Activated CD4-positive, alpha-beta T cell treated with anti-CD3 and anti-CD28 coated beads, Interleukin-2, amount 50 U/mL, for 48 hours (primary cell): ENCODE results near the gene SPDYE2B.
"Not testable (repeated sequence)": the region's sequence is repeated elsewhere in the genome, so short reads cannot be mapped to it uniquely, and the experiment has no call there.

Experiments
- DNase-seq, 2 experiments: peaks; one replicate each; pipeline ENCODE4 v3.0.0-alpha.2; 2020

The SPDYE2B gene

GRCh38 chr7:102649924-102650323 lies at the start of gene SPDYE2B:
TSS of gene SPDYE2B (plus strand) at chr7:102650319. CDS start at chr7:102652349, 2,030 bp downstream.
- not testable (repeated sequence) for DNase-seq

GRCh38 chr7:102602317-102602716 lies 47.8 kb upstream of the SPDYE2B start:
- DNase-seq = not testable (repeated sequence)

GRCh38 chr7:102604431-102605145 lies 45.5 kb upstream of the SPDYE2B start:
- DNase-seq = not testable (repeated sequence)

- not testable (repeated sequence) for DNase-seq
Observed at GRCh38 chr7:102606848-102607247, 43.3 kb upstream of the SPDYE2B start.

- not testable (repeated sequence) for DNase-seq
Observed at GRCh38 chr7:102609734-102610133, 40.4 kb upstream of the SPDYE2B start.

- not testable (repeated sequence) for DNase-seq
Observed at GRCh38 chr7:102610441-102610840, 39.7 kb upstream of the SPDYE2B start.

GRCh38 chr7:102611013-102611674 lies 39.0 kb upstream of the SPDYE2B start:
- DNase-seq = not testable (repeated sequence)

GRCh38 chr7:102611675-102612325 lies 38.3 kb upstream of the SPDYE2B start:
- DNase-seq = not testable (repeated sequence)

GRCh38 chr7:102613575-102614345 lies 36.4 kb upstream of the SPDYE2B start:
- not testable (repeated sequence) for DNase-seq

GRCh38 chr7:102614346-102614697 lies 35.8 kb upstream of the SPDYE2B start:
- not testable (repeated sequence) for DNase-seq

GRCh38 chr7:102614873-102615272 lies 35.2 kb upstream of the SPDYE2B start:
- not testable (repeated sequence) for DNase-seq

- DNase-seq = not testable (repeated sequence)
Observed at GRCh38 chr7:102615930-102616329, 34.2 kb upstream of the SPDYE2B start.

GRCh38 chr7:102616507-102617125 lies 33.5 kb upstream of the SPDYE2B start, which contains the start of gene RASA4:
TSS of gene RASA4 (minus strand) at chr7:102616756. CDS start at chr7:102616689, 67 bp downstream.
- peak; percentile 23 to 33 for DNase-seq

GRCh38 chr7:102618122-102618521 lies 32.0 kb upstream of the SPDYE2B start:
- DNase-seq = not testable (repeated sequence)

- DNase-seq = not testable (repeated sequence)
Observed at GRCh38 chr7:102627271-102627904, 22.7 kb upstream of the SPDYE2B start.

GRCh38 chr7:102630622-102631021 lies 19.5 kb upstream of the SPDYE2B start:
- DNase-seq = not testable (repeated sequence)

- DNase-seq = not testable (repeated sequence)
Observed at GRCh38 chr7:102634299-102634698, 15.8 kb upstream of the SPDYE2B start.

- not testable (repeated sequence) for DNase-seq
Observed at GRCh38 chr7:102635354-102635753, 14.8 kb upstream of the SPDYE2B start.

- DNase-seq = not testable (repeated sequence)
Observed at GRCh38 chr7:102636956-102637355, 13.2 kb upstream of the SPDYE2B start.

- not testable (repeated sequence) for DNase-seq
Observed at GRCh38 chr7:102638848-102639247, 11.3 kb upstream of the SPDYE2B start.

- DNase-seq = not testable (repeated sequence)
Observed at GRCh38 chr7:102642691-102643090, 7.4 kb upstream of the SPDYE2B start, which contains the start of gene UPK3BL1. TSS of gene UPK3BL1 (minus strand) at chr7:102642791. CDS start at chr7:102642741, 50 bp downstream.
